Measurements from ENCODE around the gene PNRC1.
"Not testable (repeated sequence)": the region's sequence is repeated elsewhere in the genome, so short reads cannot be mapped to it uniquely, and the experiment has no call there.

PNRC1 gene

DNA sequence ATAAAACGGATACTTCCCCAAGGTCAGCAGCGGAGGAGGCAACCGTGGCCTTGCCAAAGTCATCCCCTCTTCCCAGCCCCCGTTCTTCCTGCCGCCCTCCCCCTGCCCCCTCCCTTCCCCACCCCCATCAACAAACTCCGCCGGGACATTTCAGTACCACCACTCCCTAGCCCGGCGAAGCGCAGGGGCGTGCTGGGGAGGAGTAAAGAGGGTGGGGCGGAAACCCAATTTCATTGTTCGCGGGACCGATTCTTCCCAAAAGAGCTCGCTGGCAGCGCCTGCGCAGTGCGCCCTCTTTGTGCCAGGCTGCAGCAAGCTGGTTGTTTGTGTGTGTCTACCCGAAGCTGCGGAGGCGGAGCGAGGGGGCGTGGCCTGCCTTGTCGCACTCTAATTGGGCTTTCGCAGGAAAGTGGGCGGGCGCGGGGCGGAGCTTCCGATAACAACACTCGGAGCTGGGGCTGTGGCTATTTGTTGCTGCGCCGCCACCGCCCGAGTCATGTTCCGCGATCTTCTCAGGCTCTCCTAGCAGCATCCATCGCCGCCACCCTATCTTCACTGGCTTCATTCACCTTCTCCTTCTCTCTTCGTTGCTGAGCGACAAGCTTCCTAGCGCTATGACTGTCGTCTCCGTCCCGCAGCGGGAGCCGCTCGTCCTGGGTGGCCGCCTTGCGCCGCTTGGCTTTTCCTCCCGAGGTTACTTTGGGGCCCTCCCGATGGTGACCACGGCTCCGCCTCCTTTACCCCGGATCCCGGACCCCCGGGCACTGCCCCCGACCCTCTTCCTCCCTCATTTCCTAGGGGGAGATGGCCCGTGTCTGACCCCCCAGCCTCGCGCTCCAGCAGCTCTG, at the start of gene PNRC1:
TSS of gene PNRC1 (plus strand) at position 471 of the 848 bp plus-strand sequence. CDS start at position 615, 144 bp downstream.
- H3K36me3 ChIP-seq (ENCODE audit: control insufficient read depth, insufficient read depth, low read length): peaks cover 9% of the 10 kb centered on the region
- H3K27me3 ChIP-seq (ENCODE audit: control insufficient read depth, insufficient read depth, low read length): no peaks in the 10 kb centered on the region
- H3K27ac ChIP-seq (ENCODE audit: low read depth, low read length): peak within 1 kb of the TSS; percentile 100
- peak within 1 kb of the TSS; percentile 100 for H3K4me3 ChIP-seq (ENCODE audit: low read length)
- peak within 1 kb of the TSS; percentile 100 for H3K9ac ChIP-seq (ENCODE audit: low read length)
- peaks cover 13% of the 10 kb centered on the region for H3K4me1 ChIP-seq (ENCODE audit: control insufficient read depth, insufficient read depth, low read length)

DNA sequence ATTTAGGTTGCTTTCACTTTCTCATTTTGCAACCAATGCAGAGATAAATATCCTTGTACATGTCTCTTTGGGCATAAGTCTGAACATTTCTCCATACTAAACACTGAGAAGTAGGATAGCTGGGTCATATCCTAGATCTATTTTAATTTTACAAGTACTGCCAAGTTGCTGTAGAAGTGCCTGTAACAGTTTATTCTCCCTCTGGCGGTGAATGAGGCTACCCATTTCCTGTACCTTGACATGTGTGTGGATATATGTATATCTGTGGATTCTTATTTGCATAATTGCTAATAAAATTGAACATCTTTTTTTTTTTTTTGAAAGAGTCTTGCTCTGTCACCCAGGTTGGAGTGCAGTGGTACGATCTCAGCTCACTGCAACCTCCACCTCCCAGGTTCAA, 48.0 kb upstream of the PNRC1 start:
- H3K4me1 ChIP-seq (ENCODE audit: control insufficient read depth, insufficient read depth, low read length): peaks cover 13% of the 10 kb centered on the region
- H3K27me3 ChIP-seq (ENCODE audit: control insufficient read depth, insufficient read depth, low read length): no peaks in the 10 kb centered on the region
- H3K4me3 ChIP-seq (ENCODE audit: low read length): no peak overlapping the region
- H3K36me3 ChIP-seq (ENCODE audit: control insufficient read depth, insufficient read depth, low read length): no peaks in the 10 kb centered on the region
- H3K9ac ChIP-seq (ENCODE audit: low read length): no peak overlapping the region
- no peak overlapping the region for H3K27ac ChIP-seq (ENCODE audit: low read depth, low read length)

DNA sequence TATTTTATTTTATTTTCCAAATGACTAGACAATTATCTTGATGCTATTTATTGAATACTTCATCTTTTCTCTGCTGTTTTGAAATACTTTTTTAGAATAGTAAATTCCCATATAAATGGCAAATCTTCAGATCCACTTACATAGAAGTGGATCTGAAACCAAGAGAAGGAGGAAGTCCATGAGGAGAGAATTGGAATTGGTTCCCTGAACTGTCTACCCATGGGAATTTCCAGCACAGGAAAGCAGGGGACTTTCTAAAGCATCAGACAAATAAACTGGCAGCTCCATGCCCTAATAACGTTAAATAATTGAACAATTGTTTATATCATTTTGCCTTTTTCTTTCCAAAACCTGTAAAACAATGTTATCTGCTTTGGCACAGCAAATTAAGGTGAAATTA, 47.1 kb upstream of the PNRC1 start:
- H3K27ac ChIP-seq (ENCODE audit: low read depth, low read length): no peak overlapping the region

DNA sequence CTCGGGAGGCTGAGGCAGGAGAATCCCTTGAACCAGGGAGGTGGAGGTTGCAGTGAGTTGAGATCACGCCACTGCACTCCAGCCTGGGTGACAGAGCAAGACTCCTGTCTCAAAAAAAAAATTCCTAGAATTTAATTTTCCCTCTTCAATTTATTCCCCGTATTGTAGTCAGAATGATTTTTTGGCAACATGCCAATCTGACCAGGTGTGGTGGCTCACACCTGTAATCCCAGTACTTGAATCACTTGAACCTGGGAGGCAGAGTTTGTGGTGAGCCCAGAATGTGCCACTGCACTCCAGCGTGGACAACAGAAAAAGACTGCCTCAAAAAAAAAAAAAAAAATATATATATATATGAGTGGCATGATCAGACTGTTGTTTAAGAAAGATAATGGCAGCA, 46.4 kb upstream of the PNRC1 start:
- not testable (repeated sequence) for H3K27me3 ChIP-seq (ENCODE audit: control insufficient read depth, insufficient read depth, low read length); H3K36me3 ChIP-seq (ENCODE audit: control insufficient read depth, insufficient read depth, low read length); H3K9ac ChIP-seq (ENCODE audit: low read length); H3K4me3 ChIP-seq (ENCODE audit: low read length)
- Histone ChIP-seq H3K27ac (ENCODE audit: low read depth, low read length) (peak overlapping the region; percentile 93), H3K4me1 (ENCODE audit: control insufficient read depth, insufficient read depth, low read length) (peaks cover 13% of the 10 kb centered on the region)

More for the DNA sequence above, 47.1 kb upstream of the PNRC1 start:
- Histone ChIP-seq H3K4me1 (ENCODE audit: control insufficient read depth, insufficient read depth, low read length) (peaks cover 13% of the 10 kb centered on the region), H3K36me3 (ENCODE audit: control insufficient read depth, insufficient read depth, low read length) (no peaks in the 10 kb centered on the region), H3K4me3 (ENCODE audit: low read length) (no peak overlapping the region), H3K27me3 (ENCODE audit: control insufficient read depth, insufficient read depth, low read length) (no peaks in the 10 kb centered on the region), H3K9ac (ENCODE audit: low read length) (no peak overlapping the region)

DNA sequence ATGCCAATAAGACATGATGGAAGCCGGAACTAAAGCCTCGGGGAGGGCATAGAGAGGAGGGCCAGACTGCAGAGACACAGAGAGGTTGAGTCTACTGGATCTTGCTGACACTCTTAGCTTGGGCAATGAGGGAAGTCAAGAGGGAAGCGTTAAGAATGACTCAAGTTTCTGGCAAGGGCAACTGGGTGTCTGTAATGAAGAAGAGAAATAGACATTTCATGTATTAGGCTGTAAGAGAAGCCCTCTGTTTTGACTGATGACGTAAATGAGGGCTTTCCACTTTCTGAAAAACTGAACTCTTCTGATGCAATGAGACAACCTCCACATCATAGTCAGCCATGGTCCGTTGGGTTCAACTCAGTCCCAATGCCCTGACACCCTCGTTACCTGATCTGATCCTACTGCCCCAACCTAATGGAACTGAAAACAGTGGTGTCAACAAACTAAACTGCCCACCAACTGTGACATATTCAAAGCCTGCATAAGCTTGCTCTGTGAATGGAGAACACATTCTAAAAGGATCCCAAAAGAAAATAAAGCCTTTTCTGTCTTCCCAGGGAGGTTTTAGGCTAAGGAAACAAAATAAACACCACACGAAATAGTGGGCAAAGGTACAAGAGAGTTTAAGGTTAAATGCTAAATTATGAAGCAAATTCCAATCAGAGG, 45.8 kb upstream of the PNRC1 start:
- peaks cover 13% of the 10 kb centered on the region for H3K4me1 ChIP-seq (ENCODE audit: control insufficient read depth, insufficient read depth, low read length)
- H3K36me3 ChIP-seq (ENCODE audit: control insufficient read depth, insufficient read depth, low read length): no peaks in the 10 kb centered on the region
- no peaks in the 10 kb centered on the region for H3K27me3 ChIP-seq (ENCODE audit: control insufficient read depth, insufficient read depth, low read length)
- H3K4me3 ChIP-seq (ENCODE audit: low read length): peak overlapping the region; percentile 54
- peak overlapping the region; percentile 93 for H3K27ac ChIP-seq (ENCODE audit: low read depth, low read length)
- no peak overlapping the region for H3K9ac ChIP-seq (ENCODE audit: low read length)

DNA sequence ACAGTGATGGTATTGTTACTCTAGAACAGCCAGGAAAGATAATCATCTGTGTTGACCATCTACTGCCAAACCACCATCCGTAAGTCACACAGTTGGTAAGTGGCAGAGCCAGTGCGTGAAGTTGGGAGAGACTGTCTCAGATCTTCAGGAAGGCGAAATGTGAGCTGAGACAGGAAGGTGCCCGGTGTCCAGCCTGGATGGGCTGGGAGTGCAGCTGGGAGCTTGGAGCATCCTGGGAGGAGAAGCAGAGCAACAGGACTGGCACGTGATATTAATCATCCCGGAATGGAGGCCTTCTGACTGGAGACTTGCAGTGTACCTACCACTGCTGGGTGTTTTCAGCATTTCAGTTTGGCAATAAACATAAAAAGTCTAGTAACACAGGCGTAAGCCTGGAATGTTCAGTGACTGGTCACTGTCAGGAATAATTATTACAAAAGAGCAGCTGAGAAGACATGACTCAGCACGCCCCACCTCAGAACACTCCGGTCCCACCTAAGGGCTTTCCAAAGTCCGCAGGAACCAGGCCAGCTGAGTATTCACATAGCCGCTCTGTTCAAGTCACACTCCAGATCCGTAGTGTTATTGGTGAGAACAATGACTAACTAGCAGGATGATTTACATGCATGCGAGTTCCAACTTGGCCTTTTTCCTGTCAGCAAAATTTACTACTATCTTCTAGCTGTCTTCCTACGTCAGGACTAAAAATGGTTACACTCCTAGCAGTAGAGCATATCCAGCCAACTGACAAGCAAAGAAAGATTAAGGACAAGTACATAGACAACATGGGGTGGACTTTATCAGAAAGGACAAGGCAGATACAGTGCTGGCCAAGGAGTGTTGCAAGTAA, 45.1 kb upstream of the PNRC1 start:
- peak overlapping the region; percentile 58 for H3K9ac ChIP-seq (ENCODE audit: low read length)
- H3K36me3 ChIP-seq (ENCODE audit: control insufficient read depth, insufficient read depth, low read length): no peaks in the 10 kb centered on the region
- H3K4me3 ChIP-seq (ENCODE audit: low read length): peak overlapping the region; percentile 54
- peak overlapping the region; percentile 93 for H3K27ac ChIP-seq (ENCODE audit: low read depth, low read length)
- peaks cover 13% of the 10 kb centered on the region for H3K4me1 ChIP-seq (ENCODE audit: control insufficient read depth, insufficient read depth, low read length)
- H3K27me3 ChIP-seq (ENCODE audit: control insufficient read depth, insufficient read depth, low read length): no peaks in the 10 kb centered on the region

DNA sequence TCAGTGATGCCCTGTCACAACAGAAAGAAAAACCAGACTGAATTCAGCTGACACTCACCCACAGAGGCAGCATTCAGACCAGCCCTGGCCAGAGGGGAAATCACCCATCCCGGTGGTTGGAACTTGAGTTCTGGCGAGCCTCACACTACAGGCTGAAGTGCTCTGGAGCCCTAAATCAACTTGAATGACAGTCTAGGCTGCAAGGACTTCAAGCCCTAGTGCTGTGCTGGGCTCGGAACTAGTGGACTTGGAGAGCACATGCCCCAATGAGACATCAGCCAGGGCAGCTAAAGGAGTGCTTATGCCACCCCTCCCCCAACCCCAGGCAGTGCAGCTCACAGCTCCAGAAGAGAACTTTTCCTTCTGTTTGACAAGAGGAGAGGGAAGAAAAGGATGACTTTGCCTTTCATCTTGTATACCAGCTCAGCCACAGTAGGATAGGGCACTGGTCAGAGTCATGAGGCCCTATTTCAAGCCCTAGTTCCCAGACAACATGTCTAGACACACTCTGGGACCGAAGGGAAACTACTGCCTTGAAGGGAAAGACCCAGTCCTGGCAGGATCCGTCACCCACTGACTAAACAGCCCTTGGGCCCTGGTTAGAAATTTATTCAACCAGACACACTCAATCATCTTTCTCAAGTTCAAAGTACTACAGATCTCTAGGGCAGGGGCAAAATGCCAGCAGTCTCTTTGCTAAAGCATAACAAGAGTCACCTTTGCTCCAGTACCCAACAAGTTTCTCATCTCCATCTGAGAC, 43.2 kb upstream of the PNRC1 start:
- H3K27ac ChIP-seq (ENCODE audit: low read depth, low read length): peak overlapping the region; percentile 93

DNA sequence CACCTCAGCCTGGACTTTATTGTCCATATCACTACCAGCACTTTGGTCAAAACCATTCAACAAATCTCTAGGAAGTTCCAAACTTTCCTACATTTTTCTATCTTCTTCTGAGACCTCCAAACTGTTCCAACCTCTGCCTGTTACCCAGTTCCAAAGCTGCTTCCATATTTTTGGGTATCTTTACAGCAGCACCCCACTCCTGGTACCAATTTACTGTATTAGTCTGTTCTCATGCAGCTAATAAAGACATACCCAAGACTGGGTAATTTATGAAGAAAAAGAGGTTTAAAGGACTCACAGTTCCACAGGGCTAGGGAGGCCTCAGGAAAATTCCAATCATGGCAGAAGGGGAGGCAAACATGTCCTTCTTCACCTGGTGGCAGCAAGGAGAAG, 42.7 kb upstream of the PNRC1 start:
- H3K27me3 ChIP-seq (ENCODE audit: control insufficient read depth, insufficient read depth, low read length); H3K9ac ChIP-seq (ENCODE audit: low read length); H3K36me3 ChIP-seq (ENCODE audit: control insufficient read depth, insufficient read depth, low read length); H3K4me3 ChIP-seq (ENCODE audit: low read length); H3K27ac ChIP-seq (ENCODE audit: low read depth, low read length): not testable (repeated sequence)
- H3K4me1 ChIP-seq (ENCODE audit: control insufficient read depth, insufficient read depth, low read length): peaks cover 13% of the 10 kb centered on the region

More for the DNA sequence above, 43.2 kb upstream of the PNRC1 start:
- H3K27me3 ChIP-seq (ENCODE audit: control insufficient read depth, insufficient read depth, low read length): no peaks in the 10 kb centered on the region
- no peak overlapping the region for H3K4me3 ChIP-seq (ENCODE audit: low read length)
- H3K36me3 ChIP-seq (ENCODE audit: control insufficient read depth, insufficient read depth, low read length): no peaks in the 10 kb centered on the region
- no peak overlapping the region for H3K9ac ChIP-seq (ENCODE audit: low read length)
- H3K4me1 ChIP-seq (ENCODE audit: control insufficient read depth, insufficient read depth, low read length): peaks cover 13% of the 10 kb centered on the region

DNA sequence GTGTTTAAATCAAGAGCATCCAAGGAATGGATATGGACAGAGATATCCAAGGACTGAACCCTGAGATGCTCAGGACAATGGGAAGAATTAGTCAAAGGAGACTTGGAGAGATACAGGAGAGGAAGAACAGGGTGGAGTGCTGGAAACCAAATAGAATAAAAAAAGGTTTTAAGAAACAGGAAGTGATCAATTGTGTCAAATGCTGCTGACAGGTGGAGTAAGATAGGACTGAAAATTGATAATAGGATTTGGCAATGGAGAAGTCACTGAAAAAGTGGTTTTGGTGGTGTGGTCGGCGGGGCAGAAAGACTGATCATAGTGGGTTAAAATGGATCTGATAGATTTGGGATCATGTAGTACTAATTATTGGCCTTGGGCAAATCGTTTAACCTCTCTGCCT, 37.9 kb upstream of the PNRC1 start:
- Histone ChIP-seq H3K36me3 (ENCODE audit: control insufficient read depth, insufficient read depth, low read length) (no peaks in the 10 kb centered on the region), H3K27me3 (ENCODE audit: control insufficient read depth, insufficient read depth, low read length) (no peaks in the 10 kb centered on the region), H3K27ac (ENCODE audit: low read depth, low read length) (no peak overlapping the region), H3K4me1 (ENCODE audit: control insufficient read depth, insufficient read depth, low read length) (no peaks in the 10 kb centered on the region), H3K9ac (ENCODE audit: low read length) (no peak overlapping the region), H3K4me3 (ENCODE audit: low read length) (no peak overlapping the region)

DNA sequence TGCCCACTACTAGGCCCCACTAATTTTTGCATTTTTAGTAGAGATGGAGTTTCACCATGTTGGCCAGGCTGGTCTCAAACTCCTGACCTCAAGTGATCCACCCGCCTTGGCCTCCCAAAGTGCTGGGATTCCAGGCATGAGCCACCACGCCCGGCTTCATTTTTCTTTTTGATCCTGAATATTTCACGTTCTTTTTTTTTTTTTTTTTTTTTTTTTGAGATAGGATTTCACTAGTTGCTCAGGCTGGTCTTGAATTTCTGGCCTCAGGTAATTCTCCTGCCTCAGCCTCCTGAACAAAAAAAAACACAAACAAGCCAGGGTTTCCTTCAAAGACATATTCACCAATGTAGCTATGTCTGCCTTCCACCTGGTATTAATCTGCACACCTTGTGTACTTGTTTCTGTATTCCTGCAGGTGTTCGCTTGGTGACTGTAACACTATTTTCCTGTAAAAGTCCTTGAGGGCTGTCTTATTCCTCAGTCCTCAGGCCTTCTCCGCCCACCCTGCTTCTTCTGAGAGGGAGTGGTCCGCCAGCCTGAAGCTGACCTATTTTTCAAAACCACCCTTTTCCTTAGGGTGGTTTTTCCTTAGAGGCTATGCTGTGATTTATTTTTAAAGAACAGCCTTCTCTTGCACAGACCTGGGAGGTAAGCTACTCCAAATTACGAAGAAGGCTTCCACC, 36.1 kb upstream of the PNRC1 start:
- Histone ChIP-seq H3K4me1 (ENCODE audit: control insufficient read depth, insufficient read depth, low read length) (no peaks in the 10 kb centered on the region), H3K9ac (ENCODE audit: low read length) (no peak overlapping the region), H3K27me3 (ENCODE audit: control insufficient read depth, insufficient read depth, low read length) (no peaks in the 10 kb centered on the region), H3K36me3 (ENCODE audit: control insufficient read depth, insufficient read depth, low read length) (no peaks in the 10 kb centered on the region), H3K27ac (ENCODE audit: low read depth, low read length) (no peak overlapping the region), H3K4me3 (ENCODE audit: low read length) (no peak overlapping the region)

DNA sequence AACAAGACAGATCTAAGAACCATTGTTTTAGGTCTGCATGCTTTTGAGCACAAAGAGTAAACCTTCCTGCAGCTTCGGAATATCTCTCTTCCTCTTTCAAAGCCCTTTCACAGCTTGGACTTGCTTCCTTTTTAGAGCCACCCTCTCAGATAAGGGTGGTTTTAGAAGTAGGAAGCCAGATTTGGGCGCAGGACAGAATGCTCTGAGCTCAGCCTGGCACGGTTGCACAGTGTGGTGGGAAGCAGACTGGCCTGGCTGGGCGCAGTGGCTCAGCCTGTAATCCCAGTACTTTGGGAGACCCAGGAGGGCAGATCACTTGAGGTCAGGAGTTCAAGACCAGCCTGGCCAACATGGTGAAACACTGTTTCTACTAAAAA, 35.6 kb upstream of the PNRC1 start:
- no peak overlapping the region for H3K27ac ChIP-seq (ENCODE audit: low read depth, low read length)

More for the DNA sequence above, 35.6 kb upstream of the PNRC1 start:
- H3K9ac ChIP-seq (ENCODE audit: low read length): no peak overlapping the region
- no peaks in the 10 kb centered on the region for H3K36me3 ChIP-seq (ENCODE audit: control insufficient read depth, insufficient read depth, low read length)
- no peak overlapping the region for H3K4me3 ChIP-seq (ENCODE audit: low read length)
- H3K4me1 ChIP-seq (ENCODE audit: control insufficient read depth, insufficient read depth, low read length): no peaks in the 10 kb centered on the region
- H3K27me3 ChIP-seq (ENCODE audit: control insufficient read depth, insufficient read depth, low read length): no peaks in the 10 kb centered on the region

Data from rectal smooth muscle tissue (tissue), 1 donor.